Tibial artery (tissue), 4 donors: Measurements from ENCODE around the gene FXYD4.

Experiments used
- DNase-seq, 2 donors: peaks; one replicate each; pipeline ENCODE4 v3.0.0-alpha.2; 2019
- H3K27ac ChIP-seq, 2 donors: fragments of 200-600 bp; sonication (generic) in 1 of 2; 1 replicate in 1 of 2; 2 replicates in 1 of 2; pipeline ENCODE4 v1.5.1; 2018 to 2019; ENCODE audit warnings: mild to moderate bottlenecking in 1 of 2
- H3K27me3 ChIP-seq, 2 donors: fragments of 200-600 bp; sonication (generic) in 1 of 2; one replicate each; pipeline versions ENCODE4 v1.5.1 to v1.6.0; 2016 to 2019
- H3K36me3 ChIP-seq, 3 donors: fragments of 200-600 bp; sonication (generic) in 2 of 3; one replicate each; pipeline ENCODE4 v1.5.1; 2016 to 2019; ENCODE audit warnings: mild to moderate bottlenecking in 2 of 3
- H3K4me1 ChIP-seq, 4 donors: fragments of 200-600 bp; sonication (generic) in 2 of 4; 1 replicate in 3 of 4; 2 replicates in 1 of 4; pipeline ENCODE4 v1.5.1; 2016 to 2019
- H3K4me3 ChIP-seq, 2 donors: fragments of 200-600 bp; sonication (generic) in 1 of 2; 1 replicate in 1 of 2; 2 replicates in 1 of 2; pipeline ENCODE4 v1.5.1; 2018 to 2019; ENCODE audit warnings: mild to moderate bottlenecking in 2 of 2
- H3K9me3 ChIP-seq, 3 donors: fragments of 200-600 bp; sonication (generic) in 1 of 3; one replicate each; pipeline ENCODE4 v1.5.1; 2016 to 2019
- CTCF ChIP-seq, 2 experiments: fragments of 200-600 bp in 1 of 2; fragments of 450-650 bp in 1 of 2; IDR thresholded peaks; one replicate each; pipeline ENCODE4 v1.5.1; 2017 to 2019; ENCODE audit warnings: antibody characterized with exemption in 2 of 2, mild to moderate bottlenecking in 1 of 2, moderate library complexity in 1 of 2
- intact Hi-C: fragments of 100-400 bp; cut with DNase I; formaldehyde crosslinking; loops from one replicate; pipeline ENCODE4 v1.15.0; 2023; ENCODE audit warnings: low total_unique reads

Gene FXYD4

GRCh38 chr10:43394868-43395267, 23.4 kb downstream of the FXYD4 start:
- Histone ChIP-seq H3K27ac (peak overlapping the region in 1 of 2 donors; percentile 97), H3K9me3 (no peaks in the 10 kb centered on the region), H3K36me3 (peaks cover 44 to 54% (median 47%) of the 10 kb centered on the region in 3 donors), H3K4me1 (peaks cover 0 to 53% (median 34%) of the 10 kb centered on the region in 4 donors), H3K4me3 (no peak overlapping the region), H3K27me3 (no peaks in the 10 kb centered on the region)
- no peak for DNase-seq
- intact Hi-C loops, result loop anchor here (5.0 kb wide), 1 partner anchor 42 kb away; the partner anchor contains the start of gene ZNF487
- no peak for TF ChIP-seq CTCF (IDR thresholded peaks at IDR 0.05)

GRCh38 chr10:43395571-43396060, 24.2 kb downstream of the FXYD4 start:
- DNase-seq, result no peak
- peak overlapping the region; percentile 95 to 97 for H3K27ac ChIP-seq
- peaks cover 0 to 58% (median 37%) of the 10 kb centered on the region in 4 donors for H3K4me1 ChIP-seq
- H3K36me3 ChIP-seq, result peaks cover 37 to 47% (median 44%) of the 10 kb centered on the region in 3 donors
- intact Hi-C loops, result loop anchor here (5.0 kb wide), 1 partner anchor 42 kb away; the partner anchor contains the start of gene ZNF487
- no peak for TF ChIP-seq CTCF (IDR thresholded peaks at IDR 0.05)
- peak overlapping the region; percentile 66 to 70 for H3K4me3 ChIP-seq
- H3K27me3 ChIP-seq, result no peaks in the 10 kb centered on the region
- no peaks in the 10 kb centered on the region for H3K9me3 ChIP-seq

GRCh38 chr10:43396061-43396927, 24.9 kb downstream of the FXYD4 start:
- DNase-seq, result peak; percentile 72 to 88
- intact Hi-C loops, result loop anchor here (5.0 kb wide), 1 partner anchor 41 kb away; the partner anchor contains the start of gene ZNF487
- peak overlapping the region; percentile 95 to 97 for H3K27ac ChIP-seq
- H3K27me3 ChIP-seq, result no peaks in the 10 kb centered on the region
- H3K9me3 ChIP-seq, result no peaks in the 10 kb centered on the region
- peaks cover 30 to 40% (median 37%) of the 10 kb centered on the region in 3 donors for H3K36me3 ChIP-seq
- peak overlapping the region; percentile 66 to 70 for H3K4me3 ChIP-seq
- no peak for TF ChIP-seq CTCF (IDR thresholded peaks at IDR 0.05)
- peaks cover 0 to 59% (median 41%) of the 10 kb centered on the region in 4 donors for H3K4me1 ChIP-seq

- Histone ChIP-seq H3K4me3 (peak overlapping the region; percentile 66 to 70), H3K4me1 (peaks cover 0 to 67% (median 44%) of the 10 kb centered on the region in 4 donors), H3K9me3 (no peaks in the 10 kb centered on the region), H3K27ac (peak overlapping the region; percentile 95 to 97), H3K36me3 (peaks cover 22 to 32% (median 29%) of the 10 kb centered on the region in 3 donors), H3K27me3 (no peaks in the 10 kb centered on the region)
- DNase-seq, result peak; percentile 90 to 94
- no peak for TF ChIP-seq CTCF (IDR thresholded peaks at IDR 0.05)
- intact Hi-C loops, result loop anchor here (5.0 kb wide), 1 partner anchor 40 kb away; the partner anchor contains the start of gene ZNF487
Observed at GRCh38 chr10:43396928-43397624, 25.6 kb downstream of the FXYD4 start.

GRCh38 chr10:43398939-43399319, 27.5 kb downstream of the FXYD4 start:
- H3K4me3 ChIP-seq, result no peak overlapping the region
- no peaks in the 10 kb centered on the region for H3K27me3 ChIP-seq
- peaks cover 0 to 85% (median 56%) of the 10 kb centered on the region in 4 donors for H3K4me1 ChIP-seq
- intact Hi-C loops, result loop anchor here (5.0 kb wide), 1 partner anchor 38 kb away; the partner anchor contains the start of gene ZNF487
- no peak for TF ChIP-seq CTCF (IDR thresholded peaks at IDR 0.05)
- DNase-seq, result no peak
- H3K36me3 ChIP-seq, result peaks cover 5 to 15% (median 14%) of the 10 kb centered on the region in 3 donors
- no peak overlapping the region for H3K27ac ChIP-seq
- no peaks in the 10 kb centered on the region for H3K9me3 ChIP-seq
